Breast epithelium (tissue), 3 donors: Measurements from ENCODE around the gene FAM32A.

Source experiments
- POLR2A ChIP-seq: fragments of 450-650 bp; IDR thresholded peaks from one replicate; pipeline ENCODE4 v1.6.1; 2016; ENCODE audit warnings: antibody characterized with exemption, mild to moderate bottlenecking, moderate library complexity
- POLR2AphosphoS5 ChIP-seq, 3 donors: sonication (generic); formaldehyde crosslinking; IDR thresholded peaks; one replicate each; pipeline ENCODE4 v1.6.1; 2017; ENCODE audit warnings: antibody characterized with exemption in 3 of 3
- TF ChIP-seq, protein P1 (sequence below), 3 donors: fragments of 450-650 bp; IDR thresholded peaks; one replicate each; pipeline ENCODE4 v1.5.1; 2016 to 2017; ENCODE audit warnings: antibody characterized with exemption in 3 of 3, mild to moderate bottlenecking in 3 of 3, moderate library complexity in 3 of 3

DNA sequence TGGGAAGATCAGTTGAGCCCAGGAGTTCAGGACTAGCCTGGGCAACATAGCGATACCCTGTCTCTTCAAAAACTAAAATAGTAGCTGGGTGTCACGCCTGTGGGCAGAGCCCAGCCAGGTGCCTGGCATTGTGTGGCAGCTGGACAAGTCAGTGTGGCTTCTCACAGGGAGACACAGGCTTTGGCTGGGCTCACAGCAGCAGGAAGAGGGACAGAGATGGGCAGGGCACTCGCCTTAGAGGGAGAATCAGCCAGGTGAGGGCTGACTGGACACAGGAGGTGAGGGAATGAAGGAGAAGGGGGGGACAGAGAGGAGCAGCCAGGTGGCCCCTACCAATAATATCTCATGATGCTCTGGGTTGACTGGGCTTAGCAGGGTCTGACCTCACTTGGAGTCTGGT is 3.3 kb downstream of the FAM32A start:
- no peak for TF ChIP-seq POLR2A
- no peak for TF ChIP-seq POLR2AphosphoS5 (IDR thresholded peaks at IDR 0.05)
- TF ChIP-seq, protein P1, sequence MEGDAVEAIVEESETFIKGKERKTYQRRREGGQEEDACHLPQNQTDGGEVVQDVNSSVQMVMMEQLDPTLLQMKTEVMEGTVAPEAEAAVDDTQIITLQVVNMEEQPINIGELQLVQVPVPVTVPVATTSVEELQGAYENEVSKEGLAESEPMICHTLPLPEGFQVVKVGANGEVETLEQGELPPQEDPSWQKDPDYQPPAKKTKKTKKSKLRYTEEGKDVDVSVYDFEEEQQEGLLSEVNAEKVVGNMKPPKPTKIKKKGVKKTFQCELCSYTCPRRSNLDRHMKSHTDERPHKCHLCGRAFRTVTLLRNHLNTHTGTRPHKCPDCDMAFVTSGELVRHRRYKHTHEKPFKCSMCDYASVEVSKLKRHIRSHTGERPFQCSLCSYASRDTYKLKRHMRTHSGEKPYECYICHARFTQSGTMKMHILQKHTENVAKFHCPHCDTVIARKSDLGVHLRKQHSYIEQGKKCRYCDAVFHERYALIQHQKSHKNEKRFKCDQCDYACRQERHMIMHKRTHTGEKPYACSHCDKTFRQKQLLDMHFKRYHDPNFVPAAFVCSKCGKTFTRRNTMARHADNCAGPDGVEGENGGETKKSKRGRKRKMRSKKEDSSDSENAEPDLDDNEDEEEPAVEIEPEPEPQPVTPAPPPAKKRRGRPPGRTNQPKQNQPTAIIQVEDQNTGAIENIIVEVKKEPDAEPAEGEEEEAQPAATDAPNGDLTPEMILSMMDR (IDR thresholded peaks at IDR 0.05), result no peak
